Measurements from ENCODE around the gene SETD2. TPM values are rescaled to one million over a fixed set of nuclear protein-coding genes. Genes with fewer than 3 reads are reported as not detected.
"Not testable (repeated sequence)": the region's sequence is repeated elsewhere in the genome, so short reads cannot be mapped to it uniquely, and the experiment has no call there.

The SETD2 gene
- total and polyA plus RNA-seq, 2 donors (not counting 1 experiment from before 2014, with no cell fraction given) = 22.6 to 91.4 TPM

DNA sequence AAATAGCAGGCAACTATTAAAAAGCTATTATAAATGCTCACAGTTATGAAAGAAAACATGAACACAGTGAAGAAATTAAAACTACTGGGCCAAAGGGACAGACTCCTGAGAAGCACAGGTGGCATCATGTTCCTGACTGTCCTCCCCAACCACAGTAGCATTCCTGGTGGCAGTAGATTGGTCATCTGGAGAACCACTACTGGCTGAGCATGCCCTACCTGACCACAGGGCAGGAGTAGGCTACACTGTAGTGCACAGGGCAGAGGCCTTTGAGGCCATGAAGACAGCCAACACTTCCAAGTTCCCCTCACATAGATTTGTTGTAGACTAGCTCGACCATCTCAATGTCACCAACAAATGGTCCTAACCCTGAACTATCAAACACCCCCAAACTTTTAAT lies 135.2 kb downstream of the SETD2 start:
- peaks cover 23% of the 10 kb centered on the region for H4K20me1 ChIP-seq (ENCODE audit: control insufficient read depth, insufficient read depth, low read length, poor library complexity, severe bottlenecking)
- POLR2A ChIA-PET = interaction anchor here (0.7 kb wide), 1 partner anchor 99 kb away, joined by 3 read pairs; no protein-coding TSS in a partner anchor
- H2AFZ ChIP-seq (ENCODE audit: insufficient read depth, low read depth, low read length, poor library complexity, severe bottlenecking) = no peak overlapping the region
- no peak overlapping the region for H3K27ac Mint-ChIP-seq
- no peaks in the 10 kb centered on the region for H3K27me3 ChIP-seq (replicated peaks in 1 of 4; ENCODE audit: control extremely low read depth in 1 of 4, control insufficient read depth in 3 of 4, insufficient read depth in 4 of 4, low read length in 3 of 4)
- no peaks in the 10 kb centered on the region for H3K9me3 ChIP-seq (ENCODE audit: control extremely low read depth in 1 of 3, control insufficient read depth in 2 of 3, insufficient read depth in 1 of 3, low read length in 2 of 3)
- intact Hi-C loops (cut with micrococcal nuclease) = no loop called here
- H3K9me3 Mint-ChIP-seq (ENCODE audit: insufficient read depth) = peaks cover 3% of the 10 kb centered on the region
- H3K4me3 ChIP-seq (ENCODE audit: control extremely low read depth in 1 of 5, extremely low read depth in 1 of 5, insufficient read depth in 1 of 5, low read depth in 2 of 5, low read length in 4 of 5) = no peak overlapping the region
- H3K79me2 ChIP-seq (ENCODE audit: control insufficient read depth, insufficient read depth, low read length) = peaks cover 45% of the 10 kb centered on the region
- DNase-seq = no peak
- no peaks in the 10 kb centered on the region for H3K27me3 Mint-ChIP-seq
- CTCF ChIA-PET = interaction anchor here (1.5 kb wide), 1 partner anchor 11 kb away, joined by 4 read pairs; no protein-coding TSS in a partner anchor
- WGBS (ENCODE audit: insufficient coverage) = no CpG with 5 or more reads among the region's 1 CpG
- no peak for ATAC-seq (ENCODE audit: low read depth)
- H3K9ac ChIP-seq (ENCODE audit: low read length) = no peak overlapping the region
- H3K27ac ChIP-seq (ENCODE audit: low read length in 2 of 2) = no peak overlapping the region
- H3K4me1 Mint-ChIP-seq = peaks cover 36% of the 10 kb centered on the region
- H3K4me1 ChIP-seq (ENCODE audit: control insufficient read depth in 2 of 2, insufficient read depth in 2 of 2, low read length in 2 of 2) = peaks cover 3 to 4% of the 10 kb centered on the region in 2 donors
- no peak overlapping the region for H3K4me3 Mint-ChIP-seq
- H3K4me2 ChIP-seq (replicated peaks; ENCODE audit: low read depth, low read length, poor library complexity, severe bottlenecking) = no peak overlapping the region
- peaks cover 2 to 32% of the 10 kb centered on the region in 2 experiments for H3K36me3 ChIP-seq (replicated peaks in 1 of 2; ENCODE audit: control extremely low read depth in 1 of 2, control insufficient read depth in 1 of 2, extremely low read depth in 1 of 2, insufficient read depth in 2 of 2, low read length in 1 of 2)
- TF ChIP-seq CTCF (IDR thresholded peaks at IDR 0.05) (no peak), EZH2 (IDR thresholded peaks at IDR 0.05; ENCODE audit: borderline replicate concordance, insufficient read depth, low read depth, low read length, poor library complexity, severe bottlenecking) (no peak)

- peak overlapping the region; percentile 46 for H3K27ac Mint-ChIP-seq
- peaks cover 3 to 4% of the 10 kb centered on the region in 2 donors for H3K4me1 ChIP-seq (ENCODE audit: control insufficient read depth in 2 of 2, insufficient read depth in 2 of 2, low read length in 2 of 2)
- H4K20me1 ChIP-seq (ENCODE audit: control insufficient read depth, insufficient read depth, low read length, poor library complexity, severe bottlenecking) = peaks cover 28% of the 10 kb centered on the region
- intact Hi-C loops (cut with micrococcal nuclease) = no loop called here
- WGBS (ENCODE audit: insufficient coverage) = 100% methylated on average over 1 of the region's 3 CpGs
- no peak for DNase-seq
- H3K27ac ChIP-seq (ENCODE audit: low read length in 2 of 2) = no peak overlapping the region
- peaks cover 49% of the 10 kb centered on the region for H3K79me2 ChIP-seq (ENCODE audit: control insufficient read depth, insufficient read depth, low read length)
- CTCF ChIA-PET = interaction anchor here (1.5 kb wide), 1 partner anchor 10 kb away, joined by 4 read pairs; no protein-coding TSS in a partner anchor
- no peaks in the 10 kb centered on the region for H3K27me3 ChIP-seq (replicated peaks in 1 of 4; ENCODE audit: control extremely low read depth in 1 of 4, control insufficient read depth in 3 of 4, insufficient read depth in 4 of 4, low read length in 3 of 4)
- H2AFZ ChIP-seq (ENCODE audit: insufficient read depth, low read depth, low read length, poor library complexity, severe bottlenecking) = no peak overlapping the region
- no peak overlapping the region for H3K4me3 ChIP-seq (ENCODE audit: control extremely low read depth in 1 of 5, extremely low read depth in 1 of 5, insufficient read depth in 1 of 5, low read depth in 2 of 5, low read length in 4 of 5)
- POLR2A ChIA-PET = no interaction called here
- no peak for ATAC-seq (ENCODE audit: low read depth)
- no peak overlapping the region for H3K9ac ChIP-seq (ENCODE audit: low read length)
- TF ChIP-seq CTCF (IDR thresholded peaks at IDR 0.05) (no peak), EZH2 (IDR thresholded peaks at IDR 0.05; ENCODE audit: borderline replicate concordance, insufficient read depth, low read depth, low read length, poor library complexity, severe bottlenecking) (no peak)
- no peak overlapping the region for H3K4me2 ChIP-seq (replicated peaks; ENCODE audit: low read depth, low read length, poor library complexity, severe bottlenecking)
- peaks cover 2 to 31% of the 10 kb centered on the region in 2 experiments for H3K36me3 ChIP-seq (replicated peaks in 1 of 2; ENCODE audit: control extremely low read depth in 1 of 2, control insufficient read depth in 1 of 2, extremely low read depth in 1 of 2, insufficient read depth in 2 of 2, low read length in 1 of 2)
- no peak overlapping the region for H3K4me3 Mint-ChIP-seq
- H3K4me1 Mint-ChIP-seq = peaks cover 35% of the 10 kb centered on the region
- no peaks in the 10 kb centered on the region for H3K9me3 ChIP-seq (ENCODE audit: control extremely low read depth in 1 of 3, control insufficient read depth in 2 of 3, insufficient read depth in 1 of 3, low read length in 2 of 3)
- H3K9me3 Mint-ChIP-seq (ENCODE audit: insufficient read depth) = peaks cover 3% of the 10 kb centered on the region
- H3K27me3 Mint-ChIP-seq = no peaks in the 10 kb centered on the region
These were observed 135.8 kb downstream of the SETD2 start for GRCh38 chr3:47028146-47028545.

- POLR2A ChIA-PET; ATAC-seq (ENCODE audit: low read depth): not testable (repeated sequence)
These were observed 137.5 kb downstream of the SETD2 start for GRCh38 chr3:47026432-47026831.

More at GRCh38 chr3:47026432-47026831, 137.5 kb downstream of the SETD2 start:
- H3K4me2 ChIP-seq (replicated peaks; ENCODE audit: low read depth, low read length, poor library complexity, severe bottlenecking); H3K27me3 Mint-ChIP-seq; H2AFZ ChIP-seq (ENCODE audit: insufficient read depth, low read depth, low read length, poor library complexity, severe bottlenecking); H3K9ac ChIP-seq (ENCODE audit: low read length); DNase-seq; intact Hi-C loops (cut with micrococcal nuclease); H3K4me3 ChIP-seq (ENCODE audit: control extremely low read depth in 1 of 5, extremely low read depth in 1 of 5, insufficient read depth in 1 of 5, low read depth in 2 of 5, low read length in 4 of 5); H3K4me3 Mint-ChIP-seq; H3K9me3 ChIP-seq (ENCODE audit: control extremely low read depth in 1 of 3, control insufficient read depth in 2 of 3, insufficient read depth in 1 of 3, low read length in 2 of 3); H3K27me3 ChIP-seq (replicated peaks in 1 of 4; ENCODE audit: control extremely low read depth in 1 of 4, control insufficient read depth in 3 of 4, insufficient read depth in 4 of 4, low read length in 3 of 4); H3K9me3 Mint-ChIP-seq (ENCODE audit: insufficient read depth); CTCF ChIA-PET; H3K27ac ChIP-seq (ENCODE audit: low read length in 2 of 2); H3K4me1 ChIP-seq (ENCODE audit: control insufficient read depth in 2 of 2, insufficient read depth in 2 of 2, low read length in 2 of 2): not testable (repeated sequence)
- no CpG with 5 or more reads among the region's 1 CpG for WGBS (ENCODE audit: insufficient coverage)
- H3K36me3 ChIP-seq (replicated peaks in 1 of 2; ENCODE audit: control extremely low read depth in 1 of 2, control insufficient read depth in 1 of 2, extremely low read depth in 1 of 2, insufficient read depth in 2 of 2, low read length in 1 of 2) = peaks cover 2 to 22% of the 10 kb centered on the region in 2 experiments
- peaks cover 29% of the 10 kb centered on the region for H3K4me1 Mint-ChIP-seq
- peaks cover 63% of the 10 kb centered on the region for H3K79me2 ChIP-seq (ENCODE audit: control insufficient read depth, insufficient read depth, low read length)
- H3K27ac Mint-ChIP-seq = peak overlapping the region; percentile 26
- H4K20me1 ChIP-seq (ENCODE audit: control insufficient read depth, insufficient read depth, low read length, poor library complexity, severe bottlenecking) = peaks cover 42% of the 10 kb centered on the region

Measured in B cell (primary cell).